Vagina (tissue), 2 donors: ENCODE results near the gene MYPN. TPM values are rescaled to one million over a fixed set of nuclear protein-coding genes. Genes with fewer than 3 reads are reported as not detected.
"Not testable (repeated sequence)": the region's sequence is repeated elsewhere in the genome, so short reads cannot be mapped to it uniquely, and the experiment has no call there.

Experiments used
- DNase-seq, 2 donors: peaks; one replicate each; pipeline ENCODE4 v3.0.0-alpha.2; 2017; ENCODE audit errors: extremely low spot score in 2 of 2
- H3K27ac ChIP-seq: fragments of 200-600 bp; sonication (generic); one replicate; pipeline ENCODE4 v1.5.1; 2019
- H3K27me3 ChIP-seq: fragments of 200-600 bp; sonication (generic); one replicate; pipeline ENCODE4 v1.5.1; 2019
- H3K36me3 ChIP-seq, 2 donors: fragments of 200-600 bp; sonication (generic); one replicate each; pipeline ENCODE4 v1.5.1; 2017 to 2019
- H3K4me1 ChIP-seq: fragments of 200-600 bp; sonication (generic); one replicate; pipeline ENCODE4 v1.5.1; 2019
- H3K4me3 ChIP-seq, 2 donors: fragments of 200-600 bp; sonication (generic); 1 replicate in 1 of 2; 2 replicates in 1 of 2; pipeline ENCODE4 v1.5.1; 2016 to 2019
- H3K9me3 ChIP-seq: fragments of 200-600 bp; sonication (generic); one replicate; pipeline ENCODE4 v1.5.1; 2019
- POLR2A ChIP-seq, 2 donors: fragments of 450-650 bp; IDR thresholded peaks; one replicate each; pipeline ENCODE4 v1.6.1; 2017; ENCODE audit warnings: antibody characterized with exemption in 2 of 2, mild to moderate bottlenecking in 2 of 2, moderate library complexity in 2 of 2
- POLR2AphosphoS5 ChIP-seq, 2 donors: sonication (generic); formaldehyde crosslinking; IDR thresholded peaks; one replicate each; pipeline ENCODE4 v1.9.0; 2017; ENCODE audit warnings: antibody characterized with exemption in 2 of 2, mild to moderate bottlenecking in 2 of 2, low read depth in 1 of 2; ENCODE audit not compliant: insufficient read depth in 1 of 2
- intact Hi-C: fragments of 100-400 bp; cut with DNase I; formaldehyde crosslinking; loops from one replicate; pipeline ENCODE4 v1.15.1; 2023
- total RNA-seq: library from RNA; depleted of rRNA; stranded (reverse); fragments of >200 nt; gene quantifications from one replicate; pipeline ENCODE4 v1.2.3, GENCODE V29; 2016
- TF ChIP-seq, protein P1 (sequence below), 3 experiments: fragments of 450-650 bp in 2 of 3; fragments of 200-600 bp in 1 of 3; sonication (generic) in 1 of 3; IDR thresholded peaks; one replicate each; pipeline ENCODE4 v1.5.1; 2017 to 2019; ENCODE audit warnings: antibody characterized with exemption in 3 of 3, mild to moderate bottlenecking in 2 of 3, moderate library complexity in 2 of 3

Gene MYPN
- total RNA-seq, 1 donor from 2014 or later: not detected

GRCh38 chr10:68242051-68242450 lies 132.8 kb downstream of the MYPN start:
- no peak for TF ChIP-seq POLR2A (IDR thresholded peaks at IDR 0.05)
- no peak for TF ChIP-seq POLR2AphosphoS5 (IDR thresholded peaks at IDR 0.05; ENCODE audit: insufficient read depth in 1 of 2, low read depth in 1 of 2)
- TF ChIP-seq, protein P1, sequence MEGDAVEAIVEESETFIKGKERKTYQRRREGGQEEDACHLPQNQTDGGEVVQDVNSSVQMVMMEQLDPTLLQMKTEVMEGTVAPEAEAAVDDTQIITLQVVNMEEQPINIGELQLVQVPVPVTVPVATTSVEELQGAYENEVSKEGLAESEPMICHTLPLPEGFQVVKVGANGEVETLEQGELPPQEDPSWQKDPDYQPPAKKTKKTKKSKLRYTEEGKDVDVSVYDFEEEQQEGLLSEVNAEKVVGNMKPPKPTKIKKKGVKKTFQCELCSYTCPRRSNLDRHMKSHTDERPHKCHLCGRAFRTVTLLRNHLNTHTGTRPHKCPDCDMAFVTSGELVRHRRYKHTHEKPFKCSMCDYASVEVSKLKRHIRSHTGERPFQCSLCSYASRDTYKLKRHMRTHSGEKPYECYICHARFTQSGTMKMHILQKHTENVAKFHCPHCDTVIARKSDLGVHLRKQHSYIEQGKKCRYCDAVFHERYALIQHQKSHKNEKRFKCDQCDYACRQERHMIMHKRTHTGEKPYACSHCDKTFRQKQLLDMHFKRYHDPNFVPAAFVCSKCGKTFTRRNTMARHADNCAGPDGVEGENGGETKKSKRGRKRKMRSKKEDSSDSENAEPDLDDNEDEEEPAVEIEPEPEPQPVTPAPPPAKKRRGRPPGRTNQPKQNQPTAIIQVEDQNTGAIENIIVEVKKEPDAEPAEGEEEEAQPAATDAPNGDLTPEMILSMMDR (IDR thresholded peaks at IDR 0.05): no peak
- intact Hi-C loops: no loop called here
- no peak overlapping the region for H3K4me3 ChIP-seq
- no peaks in the 10 kb centered on the region for H3K9me3 ChIP-seq
- no peak for DNase-seq
- H3K36me3 ChIP-seq: no peaks in the 10 kb centered on the region
- H3K4me1 ChIP-seq: no peaks in the 10 kb centered on the region
- no peak overlapping the region for H3K27ac ChIP-seq
- H3K27me3 ChIP-seq: no peaks in the 10 kb centered on the region

- intact Hi-C loops, H3K36me3 ChIP-seq, H3K27ac ChIP-seq, H3K4me1 ChIP-seq, H3K27me3 ChIP-seq, H3K9me3 ChIP-seq, DNase-seq, H3K4me3 ChIP-seq: not testable (repeated sequence)
These were observed 137.1 kb downstream of the MYPN start for GRCh38 chr10:68246397-68246796.

- H3K36me3 ChIP-seq: no peaks in the 10 kb centered on the region
- no peak overlapping the region for H3K4me3 ChIP-seq
- DNase-seq: no peak
- H3K4me1 ChIP-seq: no peaks in the 10 kb centered on the region
- intact Hi-C loops: no loop called here
- TF ChIP-seq POLR2AphosphoS5 (IDR thresholded peaks at IDR 0.05; ENCODE audit: insufficient read depth in 1 of 2, low read depth in 1 of 2): no peak
- no peak for TF ChIP-seq POLR2A (IDR thresholded peaks at IDR 0.05)
- TF ChIP-seq, protein P1 (IDR thresholded peaks at IDR 0.05): no peak
- H3K27me3 ChIP-seq: no peaks in the 10 kb centered on the region
- no peak overlapping the region for H3K27ac ChIP-seq
- H3K9me3 ChIP-seq: no peaks in the 10 kb centered on the region
These were observed 138.6 kb downstream of the MYPN start for GRCh38 chr10:68247931-68248330.

- intact Hi-C loops: no loop called here
- Histone ChIP-seq H3K36me3 (no peaks in the 10 kb centered on the region), H3K27ac (no peak overlapping the region), H3K4me1 (no peaks in the 10 kb centered on the region), H3K27me3 (no peaks in the 10 kb centered on the region), H3K4me3 (no peak overlapping the region), H3K9me3 (no peaks in the 10 kb centered on the region)
- DNase-seq: no peak
- TF ChIP-seq, protein P1 (IDR thresholded peaks at IDR 0.05): no peak
- TF ChIP-seq POLR2AphosphoS5 (IDR thresholded peaks at IDR 0.05; ENCODE audit: insufficient read depth in 1 of 2, low read depth in 1 of 2): no peak
- no peak for TF ChIP-seq POLR2A (IDR thresholded peaks at IDR 0.05)
These were observed 140.0 kb downstream of the MYPN start for GRCh38 chr10:68249297-68249696.

DNA sequence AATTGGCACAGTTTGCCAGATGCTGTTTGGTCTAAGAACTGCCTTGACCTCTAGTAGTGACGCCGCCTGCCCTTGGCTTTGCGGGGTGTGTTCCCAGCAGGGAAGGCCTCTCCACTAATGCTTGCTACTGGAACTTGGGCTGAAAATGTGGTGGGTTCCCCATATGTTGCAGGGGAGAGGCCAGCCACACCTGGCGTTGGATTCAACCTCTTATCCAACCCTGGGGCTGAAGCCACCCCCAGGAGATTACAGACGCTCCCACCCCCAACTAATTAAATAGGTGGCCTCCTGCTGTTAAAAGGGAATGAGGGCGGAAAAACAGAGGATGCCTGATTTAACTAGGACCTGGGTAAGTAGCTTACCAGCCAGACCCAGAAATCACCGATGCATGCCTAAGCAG lies 141.9 kb downstream of the MYPN start:
- DNase-seq: no peak
- Histone ChIP-seq H3K9me3 (no peaks in the 10 kb centered on the region), H3K36me3 (no peaks in the 10 kb centered on the region), H3K27ac (no peak overlapping the region), H3K27me3 (no peaks in the 10 kb centered on the region), H3K4me1 (no peaks in the 10 kb centered on the region), H3K4me3 (no peak overlapping the region)
- TF ChIP-seq POLR2AphosphoS5 (IDR thresholded peaks at IDR 0.05; ENCODE audit: insufficient read depth in 1 of 2, low read depth in 1 of 2): no peak
- TF ChIP-seq, protein P1 (IDR thresholded peaks at IDR 0.05): no peak
- TF ChIP-seq POLR2A (IDR thresholded peaks at IDR 0.05): no peak
- intact Hi-C loops: no loop called here
